Measurements from ENCODE around the gene JCAD.

Gene JCAD

GRCh38 chr10:29998142-29998808 lies 61.1 kb downstream of the JCAD start:
- Histone ChIP-seq H3K27me3 (no peaks in the 10 kb centered on the region), H3K9me3 (no peaks in the 10 kb centered on the region), H3K36me3 (no peaks in the 10 kb centered on the region), H3K4me1 (no peaks in the 10 kb centered on the region), H3K4me3 (ENCODE audit: low read depth, low read length) (no peak overlapping the region)
- peak; percentile 99 for TF ChIP-seq CTCF (IDR thresholded peaks at IDR 0.05; ENCODE audit: low read depth, low read length)
- peak; percentile 72 for DNase-seq

GRCh38 chr10:29994811-29995210 lies 64.6 kb downstream of the JCAD start:
- no peak for DNase-seq
- Histone ChIP-seq H3K36me3 (no peaks in the 10 kb centered on the region), H3K9me3 (no peaks in the 10 kb centered on the region), H3K4me3 (ENCODE audit: low read depth, low read length) (no peak overlapping the region), H3K4me1 (no peaks in the 10 kb centered on the region), H3K27me3 (no peaks in the 10 kb centered on the region)
- no peak for TF ChIP-seq CTCF (IDR thresholded peaks at IDR 0.05; ENCODE audit: low read depth, low read length)

- no peak for TF ChIP-seq CTCF (IDR thresholded peaks at IDR 0.05; ENCODE audit: low read depth, low read length)
- Histone ChIP-seq H3K4me1 (no peaks in the 10 kb centered on the region), H3K27me3 (no peaks in the 10 kb centered on the region), H3K36me3 (no peaks in the 10 kb centered on the region), H3K9me3 (no peaks in the 10 kb centered on the region), H3K4me3 (ENCODE audit: low read depth, low read length) (no peak overlapping the region)
- DNase-seq, result no peak
Measured at GRCh38 chr10:29993319-29993915, 66.0 kb downstream of the JCAD start.

GRCh38 chr10:29992914-29993313 lies 66.5 kb downstream of the JCAD start:
- H3K9me3 ChIP-seq, result no peaks in the 10 kb centered on the region
- H3K36me3 ChIP-seq, result no peaks in the 10 kb centered on the region
- no peaks in the 10 kb centered on the region for H3K27me3 ChIP-seq
- no peak for TF ChIP-seq CTCF (IDR thresholded peaks at IDR 0.05; ENCODE audit: low read depth, low read length)
- no peaks in the 10 kb centered on the region for H3K4me1 ChIP-seq
- no peak for DNase-seq
- no peak overlapping the region for H3K4me3 ChIP-seq (ENCODE audit: low read depth, low read length)

GRCh38 chr10:29991382-29991781 lies 68.0 kb downstream of the JCAD start:
- no peak overlapping the region for H3K4me3 ChIP-seq (ENCODE audit: low read depth, low read length)
- DNase-seq, result no peak
- H3K9me3 ChIP-seq, result no peaks in the 10 kb centered on the region

More at GRCh38 chr10:29991382-29991781, 68.0 kb downstream of the JCAD start:
- H3K27me3 ChIP-seq, result no peaks in the 10 kb centered on the region
- no peak for TF ChIP-seq CTCF (IDR thresholded peaks at IDR 0.05; ENCODE audit: low read depth, low read length)
- H3K36me3 ChIP-seq, result no peaks in the 10 kb centered on the region
- no peaks in the 10 kb centered on the region for H3K4me1 ChIP-seq

Measured in BE2C (cell line).